Right lobe of liver (tissue), 4 donors: ENCODE data around the gene IFNAR2.

Experiments used
- POLR2A ChIP-seq: fragments of 450-650 bp; IDR thresholded peaks from one replicate; pipeline ENCODE4 v1.6.1; 2017; ENCODE audit warnings: antibody characterized with exemption, mild to moderate bottlenecking
- TF ChIP-seq, protein P1 (sequence below), 4 donors: fragments of 200-600 bp in 3 of 4; fragments of 450-650 bp in 1 of 4; IDR thresholded peaks; one replicate each; pipeline versions ENCODE4 v1.5.1 to v1.8.0; 2016 to 2022; ENCODE audit warnings: antibody characterized with exemption in 4 of 4, mild to moderate bottlenecking in 2 of 4
- donor health status: DM: no; HTN: no; CAD: no.
- donor health status: DM: no; HTN: no; CAD: no.
- donor health status: DM: no; HTN: yes; CAD: no.

DNA sequence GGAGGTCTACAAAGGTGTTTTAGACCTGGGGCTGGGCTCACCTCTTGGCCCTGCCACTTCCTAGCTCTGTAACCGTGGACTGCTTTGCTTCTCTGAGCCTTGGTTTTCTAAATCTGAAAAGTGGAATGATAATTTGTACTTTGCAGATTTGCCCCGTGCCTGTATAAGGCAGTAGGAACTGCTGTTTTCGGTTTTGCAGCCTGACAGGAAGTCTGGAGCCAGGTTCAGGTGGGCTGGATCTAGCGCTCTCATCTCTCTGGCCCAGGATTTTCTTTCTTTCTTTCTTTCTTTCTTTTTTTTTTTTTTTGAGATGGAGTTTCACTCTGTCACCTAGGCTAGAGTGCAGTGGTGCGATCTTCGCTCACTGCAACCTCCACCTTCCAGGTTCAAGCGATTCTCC lies 17.2 kb downstream of the IFNAR2 start:
- TF ChIP-seq, protein P1, sequence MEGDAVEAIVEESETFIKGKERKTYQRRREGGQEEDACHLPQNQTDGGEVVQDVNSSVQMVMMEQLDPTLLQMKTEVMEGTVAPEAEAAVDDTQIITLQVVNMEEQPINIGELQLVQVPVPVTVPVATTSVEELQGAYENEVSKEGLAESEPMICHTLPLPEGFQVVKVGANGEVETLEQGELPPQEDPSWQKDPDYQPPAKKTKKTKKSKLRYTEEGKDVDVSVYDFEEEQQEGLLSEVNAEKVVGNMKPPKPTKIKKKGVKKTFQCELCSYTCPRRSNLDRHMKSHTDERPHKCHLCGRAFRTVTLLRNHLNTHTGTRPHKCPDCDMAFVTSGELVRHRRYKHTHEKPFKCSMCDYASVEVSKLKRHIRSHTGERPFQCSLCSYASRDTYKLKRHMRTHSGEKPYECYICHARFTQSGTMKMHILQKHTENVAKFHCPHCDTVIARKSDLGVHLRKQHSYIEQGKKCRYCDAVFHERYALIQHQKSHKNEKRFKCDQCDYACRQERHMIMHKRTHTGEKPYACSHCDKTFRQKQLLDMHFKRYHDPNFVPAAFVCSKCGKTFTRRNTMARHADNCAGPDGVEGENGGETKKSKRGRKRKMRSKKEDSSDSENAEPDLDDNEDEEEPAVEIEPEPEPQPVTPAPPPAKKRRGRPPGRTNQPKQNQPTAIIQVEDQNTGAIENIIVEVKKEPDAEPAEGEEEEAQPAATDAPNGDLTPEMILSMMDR (IDR thresholded peaks at IDR 0.05), result no peak
- no peak for TF ChIP-seq POLR2A
